OCI-M1 (cell line): Measurements from ENCODE around the gene SNRNP70.

Experiments
- DNase-seq: peaks from one replicate; lab custom pipeline; 2025; lab: John Stamatoyannopoulos, UW

SNRNP70 gene

DNA sequence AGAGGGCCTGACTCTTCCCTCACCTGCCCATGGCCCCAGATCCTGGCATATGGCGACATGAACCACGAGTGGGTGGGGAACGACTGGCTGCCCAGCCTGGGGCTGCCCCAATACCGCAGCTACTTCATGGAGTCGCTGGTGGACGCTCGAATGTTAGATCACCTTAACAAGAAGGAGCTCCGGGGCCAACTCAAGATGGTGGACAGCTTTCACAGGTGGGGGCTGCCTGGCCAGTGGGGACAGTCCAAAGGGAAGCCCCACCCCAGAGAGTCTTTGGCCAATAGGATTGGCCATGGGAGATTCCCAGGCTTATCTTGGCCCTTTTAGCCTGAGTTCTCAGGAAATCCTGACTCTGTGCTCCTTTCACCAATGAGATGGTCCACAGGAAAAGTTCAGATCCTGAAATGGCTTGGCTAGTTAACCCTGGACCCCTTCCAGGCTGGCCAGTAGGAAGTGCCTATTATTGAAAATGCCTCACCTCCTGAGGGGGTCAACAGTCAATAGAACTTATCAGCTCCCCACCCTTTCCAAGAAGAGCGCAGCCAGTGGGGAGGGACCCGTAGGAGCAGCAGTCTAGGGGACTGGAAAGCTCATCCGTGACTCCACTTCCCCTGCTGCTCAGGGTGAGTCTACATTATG is 62.9 kb downstream of the SNRNP70 start:
- DNase-seq = no peak

DNA sequence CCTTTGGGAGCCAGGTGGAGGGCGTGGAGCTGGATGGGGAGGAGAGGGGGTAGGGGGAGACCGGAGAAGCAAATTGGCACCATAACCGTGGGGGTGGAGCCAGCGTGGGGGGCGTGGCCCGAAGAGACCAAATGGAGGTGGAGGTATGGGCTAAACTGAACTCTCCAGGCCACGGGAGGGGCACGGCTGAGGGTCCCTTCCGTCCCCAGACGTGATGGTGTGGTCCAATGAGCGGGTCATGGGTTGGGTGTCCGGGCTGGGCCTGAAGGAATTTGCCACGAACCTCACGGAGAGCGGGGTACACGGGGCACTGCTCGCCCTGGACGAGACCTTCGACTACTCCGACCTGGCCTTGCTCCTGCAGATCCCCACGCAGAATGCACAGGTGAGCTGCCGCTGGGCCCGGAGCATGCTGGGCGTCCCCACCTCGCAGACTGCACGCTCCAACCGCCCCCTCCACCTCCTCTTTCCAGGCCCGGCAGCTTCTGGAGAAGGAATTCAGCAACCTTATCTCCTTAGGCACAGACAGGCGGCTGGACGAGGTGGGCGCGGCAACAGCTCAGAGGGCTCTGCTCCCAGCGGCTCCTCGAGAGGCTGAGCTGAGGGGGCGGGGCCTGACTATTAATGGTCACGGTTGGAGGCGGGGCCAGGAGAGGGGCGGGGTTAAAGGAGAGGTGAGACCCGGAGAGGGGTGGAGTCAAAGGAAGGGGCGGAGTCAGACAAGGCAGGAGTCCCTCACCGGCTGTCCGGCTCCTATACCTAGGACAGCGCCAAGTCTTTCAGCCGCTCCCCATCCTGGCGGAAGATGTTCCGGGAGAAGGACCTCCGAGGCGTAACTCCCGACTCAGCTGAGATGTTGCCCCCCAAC is 63.8 kb downstream of the SNRNP70 start:
- DNase-seq = peak; percentile 99

DNA sequence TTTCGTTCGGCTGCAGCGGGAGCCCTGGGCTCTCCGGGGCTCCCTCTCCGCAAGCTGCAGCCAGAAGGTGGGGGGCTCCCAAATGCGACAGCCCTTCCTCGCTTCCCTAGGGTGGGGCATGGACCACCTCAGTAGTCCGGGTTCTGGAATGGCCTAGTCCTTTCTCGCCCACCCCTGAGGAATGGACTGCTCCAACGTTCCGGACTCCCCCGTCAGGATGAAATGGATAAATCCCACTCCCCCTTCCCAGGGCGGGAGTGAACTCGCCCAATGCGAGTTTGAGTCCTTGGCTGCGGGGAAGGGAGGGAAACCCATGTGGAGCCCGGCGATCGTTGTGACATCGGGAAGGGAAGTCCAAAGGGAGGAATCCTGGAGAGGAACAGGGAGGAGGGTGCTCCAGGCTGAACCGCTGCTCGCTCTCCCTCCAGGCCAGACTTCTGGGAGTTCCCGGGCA is 64.4 kb downstream of the SNRNP70 start:
- DNase-seq = peak; percentile 91

DNA sequence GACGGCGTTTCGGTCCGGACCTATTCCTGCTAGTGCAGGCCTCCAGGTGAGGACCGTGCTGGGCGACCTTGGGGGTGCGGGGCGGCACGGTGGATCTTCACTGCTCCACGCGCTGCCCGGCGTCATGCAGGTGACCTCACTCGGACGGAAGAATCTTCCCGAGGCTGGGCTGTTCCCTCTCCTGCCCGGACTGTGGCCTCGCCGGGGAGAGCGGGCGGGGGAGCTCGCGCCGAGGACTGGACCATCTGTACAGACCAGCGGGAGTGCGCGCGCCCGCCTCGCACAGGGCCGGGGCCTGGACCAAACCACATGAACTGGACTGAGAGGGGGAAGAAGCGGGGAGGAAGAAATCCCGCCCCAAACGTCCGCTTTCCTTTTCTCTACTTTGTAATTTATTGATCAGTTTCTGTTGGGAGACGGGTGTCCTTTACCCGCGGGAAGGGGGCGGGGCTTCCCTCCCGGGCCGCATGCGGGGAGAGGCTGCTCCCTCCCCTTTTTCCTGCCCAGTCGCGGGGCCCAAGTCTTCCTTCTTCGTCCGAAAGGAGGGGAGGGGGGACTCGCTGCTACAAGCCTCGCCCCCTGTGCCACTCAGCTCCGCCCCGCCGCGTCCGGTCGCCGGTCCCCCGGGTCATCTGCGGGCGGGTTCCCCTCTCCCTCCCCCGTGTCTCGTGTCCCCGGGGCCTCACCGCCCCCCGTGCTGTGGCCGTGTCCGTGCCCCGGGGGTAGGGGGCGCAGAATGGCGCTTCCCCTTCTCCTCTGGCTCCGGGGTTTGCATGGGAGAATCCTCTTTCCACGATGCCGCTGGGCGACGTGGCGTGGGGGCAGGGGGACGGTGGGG is 65.1 kb downstream of the SNRNP70 start:
- DNase-seq = peak; percentile 98

DNA sequence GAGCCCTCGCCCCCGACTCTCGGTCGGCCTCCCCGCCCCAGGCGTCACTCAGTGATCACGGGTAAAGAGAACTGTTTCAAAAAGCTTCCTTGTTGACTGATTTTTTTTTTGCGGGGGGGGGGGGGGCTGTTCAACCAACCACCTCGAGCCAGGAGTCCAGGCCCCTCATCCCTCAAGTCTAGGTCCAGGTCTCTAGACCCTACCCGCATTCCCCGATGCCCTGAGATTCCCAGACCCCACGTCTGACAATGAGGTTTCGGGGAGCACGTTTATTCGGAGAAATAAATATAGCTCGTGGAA is 65.6 kb downstream of the SNRNP70 start:
- no peak for DNase-seq

DNA sequence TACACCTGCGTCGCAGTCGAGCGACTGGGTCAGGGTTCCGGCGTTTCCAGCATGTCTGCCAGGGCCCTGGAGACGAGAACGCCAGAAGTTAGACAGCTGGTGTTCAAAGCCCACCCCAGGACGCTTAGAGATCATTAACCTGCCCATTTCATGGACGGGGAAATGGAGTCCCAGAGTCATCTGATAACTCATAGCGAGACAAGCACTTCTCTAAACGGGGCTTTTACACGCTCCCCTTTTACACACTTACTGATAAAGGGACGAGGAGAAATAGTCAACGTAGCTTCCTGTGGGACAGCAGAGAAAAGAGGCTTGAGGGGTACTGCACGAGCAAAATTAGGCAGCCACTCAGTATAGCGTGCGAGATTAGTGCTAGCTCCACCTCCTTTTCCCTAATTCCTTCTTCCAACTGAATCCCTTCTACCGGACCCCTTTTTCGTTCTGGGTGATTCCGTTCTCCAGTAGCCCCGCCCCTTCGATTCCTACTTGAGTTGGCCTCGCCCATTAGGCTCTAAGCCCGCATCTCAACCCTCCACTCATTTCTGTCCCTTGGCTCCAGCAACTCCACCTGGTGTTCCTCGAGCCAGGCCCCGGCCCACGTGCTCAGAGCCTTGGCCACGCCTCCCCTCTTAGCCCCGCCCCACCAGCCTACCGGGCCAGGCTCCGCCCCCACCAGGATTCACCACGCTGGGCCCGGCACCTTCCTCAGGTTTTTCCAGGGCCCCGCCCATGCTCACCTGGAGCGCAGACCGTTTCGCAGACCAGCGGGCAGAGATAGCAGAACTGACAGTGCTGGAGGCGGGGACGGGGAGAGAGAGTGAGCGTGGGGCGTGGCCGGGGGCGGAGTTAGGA is 66.2 kb downstream of the SNRNP70 start:
- peak; percentile 96 for DNase-seq

DNA sequence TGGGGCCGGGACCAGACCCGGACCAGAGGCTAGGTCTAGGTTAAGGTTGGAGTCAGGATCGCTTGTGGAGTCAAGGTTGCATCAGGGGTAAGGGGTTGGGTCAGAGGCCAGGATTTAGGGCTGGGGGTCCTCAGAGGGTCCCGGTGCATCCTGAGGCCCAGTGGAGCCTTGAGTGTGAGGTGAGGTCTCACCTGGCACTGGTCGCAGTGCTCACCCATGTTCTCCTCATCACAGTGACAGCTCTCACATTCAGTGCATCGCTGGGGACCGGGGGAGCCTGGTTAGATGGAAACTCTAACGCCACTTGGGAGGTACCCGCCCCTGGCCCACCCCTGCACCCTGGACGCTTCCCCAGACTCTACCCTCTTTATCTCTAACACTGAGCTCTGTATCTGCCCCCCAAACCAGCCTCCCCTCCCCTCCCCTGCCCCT is 66.9 kb downstream of the SNRNP70 start:
- DNase-seq = no peak

DNA sequence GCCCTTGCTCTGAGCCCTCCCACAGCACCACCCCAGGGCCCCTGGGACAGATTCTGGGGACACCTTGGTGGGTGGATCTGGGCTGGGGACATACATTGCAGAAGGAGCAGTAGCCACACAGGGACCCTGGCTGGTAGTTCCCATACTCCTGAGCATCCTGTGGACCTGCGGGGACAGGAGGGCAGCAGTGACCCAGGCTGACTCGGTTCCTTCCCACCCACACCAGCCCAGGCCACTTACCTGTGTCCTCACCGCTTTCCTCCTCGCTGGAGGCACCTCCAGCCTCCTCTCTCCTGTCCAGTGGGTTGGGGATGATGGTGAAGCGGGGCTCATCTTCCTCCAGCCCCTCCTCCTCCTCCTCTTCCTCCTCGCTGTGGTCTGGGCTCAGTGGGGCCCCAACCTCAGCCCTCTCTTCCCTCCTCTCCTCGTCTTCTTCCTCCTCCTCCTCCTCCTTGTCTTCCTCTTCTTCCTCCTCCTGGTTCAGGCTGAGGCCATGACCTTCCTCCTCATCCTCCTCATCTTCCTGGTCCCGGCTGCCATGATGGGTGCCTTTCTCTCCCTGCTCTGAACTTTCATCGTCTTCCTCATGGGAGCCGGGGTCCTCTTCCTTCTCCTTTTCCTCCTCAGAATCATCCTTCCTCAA is 68.0 kb downstream of the SNRNP70 start:
- no peak for DNase-seq

DNA sequence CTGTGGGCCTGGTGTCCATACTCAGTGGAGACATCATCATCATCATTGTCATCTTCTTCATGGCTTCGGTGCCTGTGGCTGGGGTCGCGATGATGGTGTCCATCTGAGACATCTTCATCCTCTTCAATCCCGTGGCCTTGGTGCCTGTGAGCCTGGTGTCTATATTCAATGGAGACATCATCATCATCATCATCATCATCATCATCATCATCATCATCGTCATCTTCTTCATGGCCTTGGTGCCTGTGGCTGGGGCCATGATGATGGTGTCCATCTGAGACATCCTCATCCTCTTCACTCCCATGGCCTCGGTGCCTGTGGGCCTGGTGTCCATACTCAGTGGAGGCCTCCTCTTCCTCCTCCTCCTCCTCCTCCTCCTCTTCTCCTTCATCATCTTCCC is 69.0 kb downstream of the SNRNP70 start:
- no peak for DNase-seq

DNA sequence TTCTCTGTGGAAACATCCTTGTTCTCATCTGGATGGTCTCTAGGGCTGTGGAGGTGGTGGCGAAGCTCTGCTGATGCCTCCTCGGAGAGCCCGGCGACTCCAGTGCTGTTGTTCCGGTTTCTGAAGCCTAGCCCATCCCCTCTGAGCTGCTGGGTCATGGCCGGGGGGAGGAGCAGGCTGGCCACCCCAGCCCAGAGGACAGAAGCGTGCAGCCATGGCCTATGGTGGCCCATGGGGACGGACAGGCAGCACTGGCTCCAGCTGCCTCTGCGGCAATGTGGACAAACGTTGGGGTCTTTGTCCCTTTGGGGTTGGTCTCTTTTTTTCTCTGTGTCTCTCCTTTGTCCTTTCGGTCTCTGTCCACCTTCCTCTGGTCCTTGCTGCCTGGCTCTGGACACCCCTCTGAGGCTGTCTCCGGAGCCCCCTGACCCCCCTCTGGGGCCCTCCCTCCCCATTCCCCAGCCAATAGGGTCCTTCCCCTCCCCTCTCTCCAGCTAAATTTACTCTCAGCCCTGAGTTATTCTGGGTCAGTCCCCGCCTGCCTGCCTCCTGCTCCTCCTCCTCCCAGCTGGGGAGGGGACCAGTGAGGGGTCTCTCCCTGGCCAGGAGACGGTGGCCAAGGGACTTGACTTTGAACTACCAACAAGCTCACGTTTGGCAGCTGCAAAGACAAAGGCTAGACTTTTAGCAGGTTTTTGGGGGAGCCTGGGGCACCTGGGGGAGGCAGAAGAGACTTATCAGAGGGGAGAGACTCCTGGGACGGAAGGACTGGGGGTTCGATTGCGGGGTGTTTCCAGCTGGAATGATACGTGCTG is 70.0 kb downstream of the SNRNP70 start, which contains the start of gene HRC:
TSS of gene HRC (minus strand) at position 392 of the 815 bp plus-strand sequence. CDS start at position 233, 159 bp downstream.
- no peak for DNase-seq

DNA sequence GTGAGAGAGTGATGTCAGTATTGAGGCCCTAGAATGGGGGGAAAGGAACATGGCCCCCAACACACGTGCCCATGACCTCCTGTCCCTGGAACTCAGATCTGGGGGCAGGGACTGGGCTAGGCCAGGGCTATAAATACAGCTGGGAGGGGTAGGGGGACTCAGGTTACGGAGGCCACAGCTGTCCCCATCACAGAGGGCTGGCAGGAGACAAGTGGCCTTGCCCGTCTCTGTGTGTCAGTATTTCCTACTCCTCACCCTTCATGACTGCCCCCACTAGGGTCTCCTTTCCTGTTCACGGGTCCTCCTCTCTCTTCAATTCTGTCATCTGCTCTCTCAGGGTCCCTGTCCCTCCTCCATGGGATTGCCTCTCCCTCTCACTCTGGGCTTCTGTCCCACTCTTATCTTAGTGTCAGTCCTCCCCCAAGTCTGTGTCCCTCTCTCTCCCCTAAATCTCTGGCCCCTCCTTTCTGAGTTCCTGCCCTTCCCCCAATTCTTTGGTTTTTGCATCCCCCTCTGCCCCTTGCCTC is 70.6 kb downstream of the SNRNP70 start:
- peak; percentile 46 for DNase-seq

DNA sequence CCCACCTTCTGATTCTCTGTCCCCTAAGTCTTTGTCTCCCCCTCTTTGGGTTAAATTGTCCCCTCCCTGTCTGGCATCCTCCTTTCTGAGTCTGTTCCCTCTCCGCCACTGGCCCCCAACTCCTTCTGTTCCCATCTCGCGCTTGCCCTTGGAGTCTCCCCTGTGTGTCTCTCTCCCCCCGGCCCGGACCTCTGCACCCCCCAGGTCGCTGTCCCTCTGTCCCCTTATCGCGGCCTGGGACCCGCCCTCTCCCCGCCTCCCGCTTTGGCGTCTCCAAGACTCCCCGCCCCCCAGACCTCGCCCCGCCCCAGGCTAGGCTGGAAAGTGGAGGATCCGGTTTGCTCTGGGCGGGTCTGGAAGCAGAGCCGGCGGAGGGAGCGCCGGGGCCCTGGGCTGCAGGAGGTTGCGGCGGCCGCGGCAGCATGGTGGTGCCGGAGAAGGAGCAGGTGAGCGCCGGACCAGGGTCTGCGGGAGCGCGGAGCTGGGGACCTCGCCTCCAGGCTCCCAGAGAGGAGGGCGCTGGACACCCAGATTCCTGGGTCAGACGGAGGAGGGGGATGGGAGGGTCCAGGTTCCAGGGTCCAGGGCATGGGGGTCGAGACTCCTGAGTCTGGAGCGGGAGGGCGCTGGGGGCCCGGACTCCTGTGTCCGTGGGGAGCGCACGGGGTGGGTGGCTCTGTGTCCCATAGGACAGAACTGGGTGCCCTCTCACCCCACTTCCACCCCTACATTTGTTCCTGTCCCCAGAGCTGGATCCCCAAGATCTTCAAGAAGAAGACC is 72.4 kb downstream of the SNRNP70 start, which contains the start of gene TRPM4:
TSS of gene TRPM4 (plus strand) at position 348 of the 780 bp plus-strand sequence. CDS start at position 423, 75 bp downstream.
- peak; percentile 94 for DNase-seq
